GM18868 (cell line): ENCODE data around the gene SOHLH1.

Experiments
- ATAC-seq: cut with Tn5 transposase; IDR thresholded peaks from one replicate; pipeline ENCODE4 v1.9.1; 2021; ENCODE audit warnings: mild to moderate bottlenecking, moderate library complexity; ENCODE audit not compliant: unreplicated experiment

SOHLH1 gene

GRCh38 chr9:135705376-135705775 lies 6.1 kb upstream of the SOHLH1 start:
- no peak for ATAC-seq

DNA sequence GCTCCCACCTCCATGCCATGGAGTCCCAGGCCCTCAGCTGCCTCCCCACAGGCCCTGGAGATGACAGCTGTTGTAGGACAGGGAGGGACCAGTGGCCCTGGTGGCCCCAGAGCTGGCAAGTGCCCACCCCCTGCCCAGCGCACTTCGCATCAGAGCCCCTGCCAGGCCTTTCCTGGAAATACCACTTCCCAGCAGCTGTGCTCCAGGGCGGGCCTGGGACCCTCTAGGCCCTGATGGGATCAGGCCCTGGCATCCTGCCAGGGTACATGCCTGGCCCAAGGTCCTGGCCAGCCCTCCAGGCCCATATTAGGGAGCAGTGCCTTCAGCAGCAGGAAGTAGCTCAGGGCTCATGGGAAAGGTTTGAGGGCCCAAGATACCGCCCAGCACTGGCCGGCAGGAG lies 5.2 kb upstream of the SOHLH1 start:
- ATAC-seq = no peak

DNA sequence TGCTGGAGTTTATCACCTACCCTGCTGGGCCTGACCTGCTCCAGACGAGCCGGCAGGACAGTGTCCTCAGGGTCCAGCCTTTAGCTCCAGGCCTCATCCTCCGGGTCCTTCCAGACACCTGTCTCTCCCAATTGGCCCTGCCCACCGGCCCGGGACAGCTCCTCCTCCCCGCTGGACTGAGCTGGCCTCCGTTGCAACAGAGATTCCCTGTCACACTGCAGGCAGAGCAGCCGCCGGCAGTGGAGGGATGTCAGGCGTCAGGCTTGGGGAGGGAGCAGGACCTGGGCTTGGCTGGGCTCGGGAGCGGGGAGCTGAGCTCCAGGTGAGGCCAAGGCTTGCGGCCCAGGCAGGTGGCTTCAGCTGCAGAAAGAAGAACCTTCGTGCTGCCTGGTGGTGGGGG lies 4.4 kb upstream of the SOHLH1 start:
- no peak for ATAC-seq

DNA sequence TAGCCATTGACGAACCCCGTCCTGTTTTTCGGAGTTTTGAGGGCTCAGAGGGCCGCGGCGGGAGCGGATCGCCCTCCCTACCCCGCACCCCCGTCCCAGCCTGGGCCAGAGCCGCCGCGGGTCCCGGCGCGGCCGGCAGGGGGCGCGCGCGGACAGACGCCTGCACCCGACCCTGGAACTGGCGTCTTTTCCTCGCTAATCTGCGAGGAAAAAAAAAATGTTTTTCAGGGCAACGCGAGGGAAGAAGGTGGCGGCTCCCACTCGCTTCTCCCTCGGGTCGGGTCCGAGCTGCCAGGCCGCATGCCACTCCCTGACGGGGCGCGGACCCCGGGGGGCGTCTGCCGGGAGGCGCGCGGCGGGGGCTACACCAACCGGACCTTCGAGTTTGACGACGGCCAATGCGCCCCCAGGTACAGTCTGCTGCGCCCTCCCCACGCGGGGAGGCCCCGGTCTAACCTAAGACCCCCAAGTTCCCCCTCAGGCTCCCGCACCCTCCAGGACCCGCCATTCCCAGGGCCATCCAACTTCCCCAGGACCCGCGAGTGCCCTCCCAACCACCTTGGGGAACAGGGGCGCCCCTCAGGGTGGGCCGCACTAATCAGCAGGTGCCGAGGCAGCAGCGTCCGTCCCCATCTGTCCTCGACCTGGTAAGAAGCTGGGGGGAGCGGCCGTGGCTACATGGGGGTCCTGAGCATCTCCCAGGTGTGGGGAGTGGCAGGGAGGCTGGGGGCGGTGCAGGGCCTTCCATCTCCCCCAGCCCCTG lies 2.9 kb upstream of the SOHLH1 start, which contains the start of gene KCNT1:
TSS of gene KCNT1 (plus strand) at position 227 of the 763 bp plus-strand sequence. CDS start at position 301, 74 bp downstream.
- ATAC-seq = no peak

GRCh38 chr9:135701067-135701958 lies 2.0 kb upstream of the SOHLH1 start:
- ATAC-seq = no peak

DNA sequence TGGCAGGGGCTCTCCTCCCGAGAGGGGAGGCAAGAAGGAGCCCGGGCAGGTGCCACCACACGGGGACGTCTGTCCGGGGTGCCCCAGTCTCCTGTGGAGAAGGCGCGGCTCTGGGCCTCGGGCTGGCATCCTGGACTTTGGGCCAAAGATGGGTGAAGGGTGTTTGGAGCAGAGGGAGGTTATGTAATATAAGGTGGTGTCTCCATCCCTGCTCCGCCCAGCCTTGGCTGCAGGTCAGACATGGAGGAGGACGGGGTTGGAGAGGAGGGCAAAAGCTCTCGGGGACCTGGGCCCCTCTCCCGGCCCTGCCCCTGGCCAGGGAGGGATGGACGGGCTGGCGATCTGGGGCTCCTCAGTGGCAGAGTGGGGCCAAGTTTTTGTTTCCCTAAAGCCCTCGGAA lies 1.2 kb upstream of the SOHLH1 start:
- ATAC-seq = no peak

GRCh38 chr9:135698767-135699166 lies 514 bp downstream of the SOHLH1 start:
- no peak for ATAC-seq

DNA sequence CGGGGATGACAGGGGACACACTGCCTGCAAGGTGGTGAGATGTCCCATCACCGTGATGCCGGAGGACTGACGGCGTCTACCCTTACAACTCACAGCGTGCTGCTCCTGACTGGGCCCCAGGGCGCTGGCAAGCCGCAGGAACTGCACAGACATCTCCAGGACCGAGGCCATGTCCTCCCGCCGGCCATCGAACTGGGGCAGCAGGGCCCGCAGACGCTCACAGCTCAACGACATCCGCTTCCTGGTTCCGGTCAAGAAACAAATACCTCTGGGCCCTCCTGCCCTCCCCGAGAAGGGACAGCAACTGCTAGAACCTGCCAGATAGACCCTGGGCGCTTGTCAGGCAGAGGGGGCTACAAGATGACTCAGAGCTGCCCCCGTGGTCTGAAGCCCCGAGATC lies 1.0 kb downstream of the SOHLH1 start:
- no peak for ATAC-seq

- ATAC-seq = no peak
Measured at GRCh38 chr9:135697226-135697625, 2.1 kb downstream of the SOHLH1 start.

DNA sequence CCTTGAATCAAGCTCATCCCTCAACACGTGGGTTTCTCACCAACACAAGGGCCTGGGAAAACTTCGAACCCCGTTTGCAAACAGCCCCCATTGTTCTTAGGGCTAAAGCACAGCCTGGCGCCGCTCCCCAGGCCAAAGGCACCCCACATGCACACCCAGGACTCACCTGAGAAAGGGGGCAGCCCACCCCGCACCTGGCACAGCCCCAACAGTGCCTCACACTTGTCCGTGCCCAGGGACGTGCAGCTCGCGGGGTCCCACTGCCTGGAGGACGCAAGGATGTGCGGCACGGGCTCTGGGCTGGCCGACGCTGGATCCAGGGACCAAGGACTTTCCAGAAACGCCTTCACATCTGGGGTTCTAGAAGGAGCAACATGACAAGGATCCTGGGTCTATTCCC lies 2.8 kb downstream of the SOHLH1 start:
- no peak for ATAC-seq

DNA sequence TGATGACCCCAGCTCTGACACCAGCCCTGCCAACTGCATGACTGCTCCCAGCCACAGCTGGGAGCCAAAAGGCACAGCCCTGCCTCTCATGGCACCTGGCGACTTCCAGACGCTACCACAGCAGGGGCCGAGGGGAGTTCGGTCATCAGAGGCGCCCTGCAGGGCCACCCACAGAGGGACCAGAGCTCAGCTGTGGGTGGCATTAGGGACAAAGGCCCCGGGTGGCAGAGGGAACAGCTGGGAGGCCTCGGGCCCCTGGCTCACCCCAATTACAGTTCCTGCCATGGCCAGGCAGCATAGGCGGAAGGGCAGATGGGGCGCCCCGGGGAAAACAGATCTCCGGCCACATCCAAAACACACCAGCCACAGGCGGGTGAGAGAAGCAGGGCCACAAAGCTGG lies 3.6 kb downstream of the SOHLH1 start:
- ATAC-seq = no peak

GRCh38 chr9:135695036-135695435 lies 4.2 kb downstream of the SOHLH1 start:
- ATAC-seq = no peak

DNA sequence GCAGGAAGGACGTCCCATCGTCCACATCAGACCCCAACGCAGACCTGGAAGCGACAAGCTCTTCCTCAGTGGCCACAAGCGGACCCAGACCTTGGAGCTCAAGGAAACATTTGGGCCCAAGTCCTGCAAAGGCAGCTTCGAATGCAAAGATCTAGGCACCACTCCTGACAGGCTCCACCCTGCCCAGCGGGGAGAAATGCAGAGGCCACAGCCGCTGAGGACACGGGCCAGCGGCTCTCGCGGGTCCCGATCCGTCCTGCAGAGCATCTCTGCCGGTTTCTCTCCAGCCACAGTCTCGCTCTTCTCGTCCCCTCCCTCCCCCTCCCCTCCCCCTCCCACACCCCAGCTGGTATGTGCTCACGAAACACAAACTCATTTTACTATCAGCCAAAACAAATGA lies 4.9 kb downstream of the SOHLH1 start:
- ATAC-seq = no peak

GRCh38 chr9:135693771-135694170 lies 5.5 kb downstream of the SOHLH1 start:
- ATAC-seq = no peak

DNA sequence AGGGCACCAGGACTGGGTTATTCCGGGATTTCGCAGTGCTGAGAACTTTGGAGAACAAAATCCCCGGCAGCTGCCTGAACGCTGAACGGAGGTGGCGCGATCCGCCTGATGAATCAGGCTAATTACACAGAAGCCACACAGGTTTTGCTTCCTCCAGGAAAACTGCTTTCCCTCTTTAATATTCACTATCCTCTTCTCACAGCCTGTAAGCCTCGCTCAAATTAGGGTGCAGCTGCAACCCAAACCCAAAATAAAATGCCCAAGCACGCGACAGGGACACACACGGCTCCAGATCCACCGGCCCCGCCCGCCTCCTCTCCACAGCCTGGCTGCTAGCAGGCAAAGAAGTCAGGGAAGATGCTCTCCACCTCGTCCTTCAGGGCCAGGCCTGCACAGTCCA lies 6.0 kb downstream of the SOHLH1 start:
- no peak for ATAC-seq

- no peak for ATAC-seq
Measured at GRCh38 chr9:135692410-135692809, 6.9 kb downstream of the SOHLH1 start.

DNA sequence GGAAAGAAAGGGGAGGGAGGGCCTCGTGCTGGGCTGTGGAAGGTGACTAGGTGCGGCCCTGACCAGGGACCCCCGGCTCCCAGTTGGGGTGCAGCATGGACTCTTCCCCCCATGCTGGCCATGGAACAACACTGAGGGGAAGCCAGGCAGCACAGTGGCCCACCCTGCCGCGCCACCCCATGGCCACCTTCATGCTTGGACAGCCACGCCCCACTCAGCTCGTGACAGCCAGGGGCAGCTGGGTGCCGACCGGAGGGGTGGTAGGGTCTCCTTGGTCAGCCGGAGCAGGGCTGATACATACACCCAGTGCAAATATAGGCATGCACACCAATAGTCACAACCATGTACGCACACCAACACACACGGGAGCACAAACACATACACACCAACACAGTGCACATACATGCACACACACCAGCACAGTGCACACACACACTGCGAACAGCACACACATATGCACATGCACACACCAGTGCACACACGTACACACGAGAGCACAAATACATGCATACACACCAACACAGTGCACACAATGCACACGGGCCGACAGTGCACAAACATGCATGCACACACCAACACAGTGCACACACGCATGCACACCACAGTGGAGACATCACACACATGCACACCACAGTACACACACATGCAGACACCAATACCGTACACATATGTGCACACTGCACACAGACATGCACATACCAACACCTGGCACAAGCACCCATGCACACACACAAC lies 8.3 kb downstream of the SOHLH1 start:
- ATAC-seq = no peak

DNA sequence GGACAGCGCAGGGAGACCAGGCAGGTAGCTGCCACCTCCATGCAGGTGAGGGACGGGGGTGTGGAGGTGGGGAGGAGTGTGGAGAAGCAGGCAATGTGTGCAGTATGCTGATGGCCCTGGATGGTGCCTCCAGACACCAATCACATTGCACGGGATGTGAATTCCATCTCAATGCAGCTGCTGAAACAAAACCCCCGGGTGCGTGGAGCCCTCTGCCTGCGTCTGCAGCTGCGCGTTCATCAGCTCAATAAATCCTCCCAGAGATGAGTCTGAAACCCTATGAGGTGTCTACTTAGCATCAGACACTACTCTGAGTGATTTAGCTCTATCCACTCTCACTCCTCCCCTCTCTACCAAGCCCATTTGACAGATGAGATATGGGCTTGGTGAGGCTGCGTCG lies 10.3 kb downstream of the SOHLH1 start:
- ATAC-seq = no peak

DNA sequence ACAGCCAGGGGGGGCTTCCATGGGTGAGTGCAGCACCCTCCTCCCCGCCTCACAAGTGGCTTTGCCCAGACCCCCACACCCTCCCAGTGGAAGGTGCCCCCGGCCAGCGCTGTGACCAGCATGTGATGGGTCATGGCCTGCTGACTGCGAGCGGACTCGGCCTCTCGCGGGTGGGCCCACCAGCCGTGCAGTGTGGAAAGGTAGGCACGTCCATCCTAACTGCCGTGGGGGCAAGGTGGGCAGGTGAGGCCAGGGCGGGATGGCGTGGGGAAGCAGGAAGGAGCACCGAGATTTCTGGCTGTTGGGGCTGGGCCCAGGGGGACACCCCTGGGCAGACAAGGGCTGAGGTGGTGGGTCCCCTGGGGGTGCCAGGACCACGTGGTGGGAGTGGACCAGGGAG lies 12.1 kb downstream of the SOHLH1 start:
- ATAC-seq = no peak

- no peak for ATAC-seq
Measured at GRCh38 chr9:135684691-135685090, 14.6 kb downstream of the SOHLH1 start.

GRCh38 chr9:135683401-135684034 lies 15.8 kb downstream of the SOHLH1 start:
- ATAC-seq = no peak
